GM19395 (cell line): Measurements from ENCODE around the gene EFCAB5.

ENCODE experiments used
- ATAC-seq: cut with Tn5 transposase; IDR thresholded peaks from one replicate; pipeline ENCODE4 v1.9.1; 2021; ENCODE audit warnings: mild to moderate bottlenecking, moderate library complexity; ENCODE audit not compliant: unreplicated experiment

Gene EFCAB5

DNA sequence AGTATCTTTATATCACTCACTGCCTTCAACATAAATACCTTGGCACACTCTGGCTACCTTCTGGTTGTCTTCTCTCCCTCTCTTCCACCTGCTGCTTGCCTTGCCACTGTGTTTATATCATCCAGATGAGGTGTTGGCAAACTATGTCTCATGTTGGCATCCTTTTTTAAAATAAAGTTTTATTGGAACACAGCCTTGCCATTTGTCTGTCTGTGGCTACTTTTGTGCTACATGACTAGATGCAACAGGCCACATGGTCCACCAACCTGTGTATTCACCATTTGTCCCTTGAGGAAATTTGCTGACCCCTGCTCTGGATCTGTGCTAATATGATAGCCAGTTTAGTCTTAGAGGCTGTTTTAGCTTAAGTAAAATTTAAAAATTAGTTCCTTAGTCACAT lies 212.0 kb downstream of the EFCAB5 start:
- no peak for ATAC-seq

DNA sequence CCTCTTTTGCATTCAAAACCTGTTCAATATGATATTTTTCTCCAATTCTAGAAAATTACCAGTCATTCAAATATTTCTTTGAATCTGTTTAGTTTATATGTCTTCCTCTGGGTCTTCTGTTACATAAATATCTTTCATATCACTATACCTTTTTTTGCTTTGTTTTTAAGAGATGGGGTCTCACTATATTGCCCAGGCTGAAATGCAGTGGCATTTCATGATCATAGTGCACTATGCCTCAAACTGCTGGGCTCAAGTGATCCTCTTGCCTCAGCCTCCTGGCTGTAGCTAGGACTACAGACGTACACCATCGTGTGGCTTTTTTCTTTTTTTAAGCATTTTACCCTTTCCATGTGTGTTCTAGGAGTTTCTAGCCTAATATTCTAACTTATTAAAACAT lies 214.0 kb downstream of the EFCAB5 start:
- no peak for ATAC-seq
